OCI-M2 (cell line): Measurements from ENCODE around the gene CIAPIN1.

Experiments
- DNase-seq: peaks from one replicate; lab custom pipeline; 2025; ENCODE audit not compliant: unreplicated experiment; lab: John Stamatoyannopoulos, UW

Gene CIAPIN1

GRCh38 chr16:57476546-57477410 is 29.6 kb upstream of the CIAPIN1 start:
- no peak for DNase-seq

GRCh38 chr16:57475711-57476339 is 28.6 kb upstream of the CIAPIN1 start:
- DNase-seq = peak; percentile 54

GRCh38 chr16:57474671-57475661 is 27.8 kb upstream of the CIAPIN1 start:
- no peak for DNase-seq

GRCh38 chr16:57473906-57474305 is 26.7 kb upstream of the CIAPIN1 start:
- no peak for DNase-seq

GRCh38 chr16:57473176-57473840 is 26.1 kb upstream of the CIAPIN1 start:
- no peak for DNase-seq

GRCh38 chr16:57472665-57473060 is 25.5 kb upstream of the CIAPIN1 start:
- DNase-seq = no peak

GRCh38 chr16:57471852-57472664 is 24.9 kb upstream of the CIAPIN1 start:
- DNase-seq = no peak

- no peak for DNase-seq
These were observed 24.0 kb upstream of the CIAPIN1 start for GRCh38 chr16:57471209-57471608.

- DNase-seq = no peak
These were observed 23.5 kb upstream of the CIAPIN1 start for GRCh38 chr16:57470711-57471110.

- no peak for DNase-seq
These were observed 22.8 kb upstream of the CIAPIN1 start for GRCh38 chr16:57469917-57470470.

- DNase-seq = no peak
These were observed 21.9 kb upstream of the CIAPIN1 start for GRCh38 chr16:57469046-57469445.

- DNase-seq = no peak
These were observed 21.2 kb upstream of the CIAPIN1 start for GRCh38 chr16:57468346-57468745.

- DNase-seq = no peak
These were observed 17.3 kb upstream of the CIAPIN1 start for GRCh38 chr16:57464523-57464922.

GRCh38 chr16:57462978-57463362 is 15.8 kb upstream of the CIAPIN1 start:
- DNase-seq = no peak

- peak; percentile 52 for DNase-seq
These were observed 15.2 kb upstream of the CIAPIN1 start, which contains the start of gene POLR2C for GRCh38 chr16:57462209-57462977. Gene POLR2C (plus strand): TSS chr16:57462679. CDS start chr16:57462725, 46 bp downstream.

GRCh38 chr16:57452021-57452420 is 4.8 kb upstream of the CIAPIN1 start:
- no peak for DNase-seq

- DNase-seq = no peak
These were observed 527 bp downstream of the CIAPIN1 start for GRCh38 chr16:57446531-57447185.

GRCh38 chr16:57445510-57445909 is 1.7 kb downstream of the CIAPIN1 start:
- no peak for DNase-seq
